ENCODE data around the gene HOXA13. TPM values are rescaled to one million over a fixed set of nuclear protein-coding genes. Genes with fewer than 3 reads are reported as not detected.
A peak's percentile ranks its signal among the peaks of the same experiment; 100 is the strongest.

The HOXA13 gene
- total RNA-seq, 2 donors from 2014 or later = 35.2 to 39.4 TPM

- DNase-seq (no peak), ATAC-seq (no peak)
- intact Hi-C loops (cut with DNase I, micrococcal nuclease) = no loop called here
Measured at GRCh38 chr7:27239387-27240014, 39.6 kb upstream of the HOXA13 start.

GRCh38 chr7:27238979-27239386, 39.1 kb upstream of the HOXA13 start:
- ATAC-seq = no peak
- DNase-seq = no peak
- intact Hi-C loops (cut with DNase I, micrococcal nuclease) = no loop called here

GRCh38 chr7:27237735-27238334, 37.9 kb upstream of the HOXA13 start:
- ATAC-seq = no peak
- DNase-seq = no peak
- intact Hi-C loops (cut with DNase I, micrococcal nuclease) = no loop called here

- peak; percentile 90 for ATAC-seq
- DNase-seq = peak; percentile 62 to 82
- intact Hi-C loops (cut with DNase I, micrococcal nuclease) = no loop called here
Measured at GRCh38 chr7:27235387-27236311, 35.8 kb upstream of the HOXA13 start.

- ATAC-seq (no peak), DNase-seq (no peak)
- intact Hi-C loops (cut with DNase I, micrococcal nuclease) = no loop called here
Measured at GRCh38 chr7:27229448-27229847, 29.6 kb upstream of the HOXA13 start.

GRCh38 chr7:27224983-27225934, 25.4 kb upstream of the HOXA13 start:
- DNase-seq (no peak), ATAC-seq (peak; percentile 81)
- intact Hi-C loops (cut with DNase I, micrococcal nuclease) = no loop called here

- no peak for ATAC-seq
- intact Hi-C loops (cut with DNase I, micrococcal nuclease) = no loop called here
- DNase-seq = no peak
Measured at GRCh38 chr7:27223941-27224575, 24.2 kb upstream of the HOXA13 start.

- DNase-seq (no peak), ATAC-seq (no peak)
- intact Hi-C loops (cut with DNase I, micrococcal nuclease) = no loop called here
Measured at GRCh38 chr7:27221201-27221797, 21.4 kb upstream of the HOXA13 start.

- DNase-seq (no peak), ATAC-seq (no peak)
- intact Hi-C loops (cut with DNase I, micrococcal nuclease) = no loop called here
Measured at GRCh38 chr7:27220440-27220955, 20.6 kb upstream of the HOXA13 start.

- ATAC-seq = no peak
Measured at GRCh38 chr7:27219821-27220220, 19.9 kb upstream of the HOXA13 start.

GRCh38 chr7:27217951-27218350, 18.1 kb upstream of the HOXA13 start:
- intact Hi-C loops (cut with DNase I, micrococcal nuclease) = loop anchor here in 1 of 2 donors (10.0 kb wide), 3 partner anchors 357 to 807 kb away; no protein-coding TSS in a partner anchor
- no peak for ATAC-seq
- no peak for DNase-seq

More at GRCh38 chr7:27219821-27220220, 19.9 kb upstream of the HOXA13 start:
- DNase-seq = no peak
- intact Hi-C loops (cut with DNase I, micrococcal nuclease) = loop anchor here in 1 of 2 donors (10.0 kb wide), 3 partner anchors 355 to 805 kb away; no protein-coding TSS in a partner anchor

- intact Hi-C loops (cut with DNase I, micrococcal nuclease) = loop anchor here in 1 of 2 donors (10.0 kb wide), 3 partner anchors 359 to 809 kb away; no protein-coding TSS in a partner anchor
- no peak for ATAC-seq
- no peak for DNase-seq
Measured at GRCh38 chr7:27215356-27215755, 15.5 kb upstream of the HOXA13 start.

GRCh38 chr7:27214239-27214950, 14.5 kb upstream of the HOXA13 start:
- intact Hi-C loops (cut with DNase I, micrococcal nuclease) = loop anchor here in 1 of 2 donors (10.0 kb wide), 3 partner anchors 360 to 810 kb away; no protein-coding TSS in a partner anchor
- no peak for ATAC-seq
- DNase-seq = no peak

- no peak for DNase-seq
- intact Hi-C loops (cut with DNase I, micrococcal nuclease) = loop anchor here in 1 of 2 donors (10.0 kb wide), 3 partner anchors 361 to 811 kb away; no protein-coding TSS in a partner anchor
- ATAC-seq = no peak
Measured at GRCh38 chr7:27213433-27214238, 13.7 kb upstream of the HOXA13 start.

- no peak for ATAC-seq
- intact Hi-C loops (cut with DNase I, micrococcal nuclease) = loop anchor here in 1 of 2 donors (10.0 kb wide), 3 partner anchors 362 to 812 kb away; no protein-coding TSS in a partner anchor
- DNase-seq = no peak
Measured at GRCh38 chr7:27212497-27213432, 12.9 kb upstream of the HOXA13 start.

Data from left colon (tissue), 2 donors.